ENCODE results near the gene LRRC23. TPM values are rescaled to one million over a fixed set of nuclear protein-coding genes. Genes with fewer than 3 reads are reported as not detected.

The LRRC23 gene
- total and polyA plus RNA-seq, 2 of the 13 experiments (the other 11 are each of a cell fraction or from before 2014, with no cell fraction given), result 6.0 to 7.8 TPM

GRCh38 chr12:6937481-6938352 is 33.1 kb downstream of the LRRC23 start (continued):
- TF ChIP-seq, protein P1, sequence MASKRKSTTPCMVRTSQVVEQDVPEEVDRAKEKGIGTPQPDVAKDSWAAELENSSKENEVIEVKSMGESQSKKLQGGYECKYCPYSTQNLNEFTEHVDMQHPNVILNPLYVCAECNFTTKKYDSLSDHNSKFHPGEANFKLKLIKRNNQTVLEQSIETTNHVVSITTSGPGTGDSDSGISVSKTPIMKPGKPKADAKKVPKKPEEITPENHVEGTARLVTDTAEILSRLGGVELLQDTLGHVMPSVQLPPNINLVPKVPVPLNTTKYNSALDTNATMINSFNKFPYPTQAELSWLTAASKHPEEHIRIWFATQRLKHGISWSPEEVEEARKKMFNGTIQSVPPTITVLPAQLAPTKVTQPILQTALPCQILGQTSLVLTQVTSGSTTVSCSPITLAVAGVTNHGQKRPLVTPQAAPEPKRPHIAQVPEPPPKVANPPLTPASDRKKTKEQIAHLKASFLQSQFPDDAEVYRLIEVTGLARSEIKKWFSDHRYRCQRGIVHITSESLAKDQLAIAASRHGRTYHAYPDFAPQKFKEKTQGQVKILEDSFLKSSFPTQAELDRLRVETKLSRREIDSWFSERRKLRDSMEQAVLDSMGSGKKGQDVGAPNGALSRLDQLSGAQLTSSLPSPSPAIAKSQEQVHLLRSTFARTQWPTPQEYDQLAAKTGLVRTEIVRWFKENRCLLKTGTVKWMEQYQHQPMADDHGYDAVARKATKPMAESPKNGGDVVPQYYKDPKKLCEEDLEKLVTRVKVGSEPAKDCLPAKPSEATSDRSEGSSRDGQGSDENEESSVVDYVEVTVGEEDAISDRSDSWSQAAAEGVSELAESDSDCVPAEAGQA (IDR thresholded peaks at IDR 0.05; ENCODE audit: low read depth), result peak; percentile 93
- TF ChIP-seq, protein P1 (CRISPR knock-in tag; IDR thresholded peaks at IDR 0.05; ENCODE audit: borderline replicate concordance), result no peak
- TF ChIP-seq ZNF441 (CRISPR knock-in tag; IDR thresholded peaks at IDR 0.05; ENCODE audit: borderline replicate concordance) (peak; percentile 81), ZNF563 (CRISPR knock-in tag; IDR thresholded peaks at IDR 0.05) (peak; percentile 86), ZBTB38 (CRISPR knock-in tag; IDR thresholded peaks at IDR 0.05) (peak; percentile 93), ZKSCAN8 (CRISPR knock-in tag; IDR thresholded peaks at IDR 0.05; ENCODE audit: borderline replicate concordance) (peak; percentile 23; the same call in 1 of the 2 replicates), ZBTB7A (CRISPR knock-in tag; IDR thresholded peaks at IDR 0.05) (peak; percentile 36; the same call in 1 of the 2 replicates), ZNF326 (CRISPR knock-in tag; IDR thresholded peaks at IDR 0.05; ENCODE audit: borderline replicate concordance) (peak; percentile 89), ZNF350 (CRISPR knock-in tag; IDR thresholded peaks at IDR 0.05; ENCODE audit: borderline replicate concordance, low read depth) (peak; percentile 91), CBX1 (IDR thresholded peaks at IDR 0.05; ENCODE audit: low read depth) (peak; percentile 88), ZNF263 (CRISPR knock-in tag; IDR thresholded peaks at IDR 0.05) (0 out of 2 replicates have a peak, but pooled peaks have one; percentile 35), ZFYVE20 (CRISPR knock-in tag; IDR thresholded peaks at IDR 0.05; ENCODE audit: borderline replicate concordance, low read depth) (peak; percentile 70; the same call in 1 of the 2 replicates), CEBPB (IDR thresholded peaks at IDR 0.05; ENCODE audit: borderline replicate concordance, low read depth, low read length) (no peak), ARNT (IDR thresholded peaks at IDR 0.05) (no peak), ZNF775 (CRISPR knock-in tag; IDR thresholded peaks at IDR 0.05; ENCODE audit: borderline replicate concordance) (no peak)
- TF ChIP-seq, protein P2, sequence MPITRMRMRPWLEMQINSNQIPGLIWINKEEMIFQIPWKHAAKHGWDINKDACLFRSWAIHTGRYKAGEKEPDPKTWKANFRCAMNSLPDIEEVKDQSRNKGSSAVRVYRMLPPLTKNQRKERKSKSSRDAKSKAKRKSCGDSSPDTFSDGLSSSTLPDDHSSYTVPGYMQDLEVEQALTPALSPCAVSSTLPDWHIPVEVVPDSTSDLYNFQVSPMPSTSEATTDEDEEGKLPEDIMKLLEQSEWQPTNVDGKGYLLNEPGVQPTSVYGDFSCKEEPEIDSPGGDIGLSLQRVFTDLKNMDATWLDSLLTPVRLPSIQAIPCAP (CRISPR knock-in tag; IDR thresholded peaks at IDR 0.05; ENCODE audit: low read depth), result no peak
- TF ChIP-seq, protein P3, sequence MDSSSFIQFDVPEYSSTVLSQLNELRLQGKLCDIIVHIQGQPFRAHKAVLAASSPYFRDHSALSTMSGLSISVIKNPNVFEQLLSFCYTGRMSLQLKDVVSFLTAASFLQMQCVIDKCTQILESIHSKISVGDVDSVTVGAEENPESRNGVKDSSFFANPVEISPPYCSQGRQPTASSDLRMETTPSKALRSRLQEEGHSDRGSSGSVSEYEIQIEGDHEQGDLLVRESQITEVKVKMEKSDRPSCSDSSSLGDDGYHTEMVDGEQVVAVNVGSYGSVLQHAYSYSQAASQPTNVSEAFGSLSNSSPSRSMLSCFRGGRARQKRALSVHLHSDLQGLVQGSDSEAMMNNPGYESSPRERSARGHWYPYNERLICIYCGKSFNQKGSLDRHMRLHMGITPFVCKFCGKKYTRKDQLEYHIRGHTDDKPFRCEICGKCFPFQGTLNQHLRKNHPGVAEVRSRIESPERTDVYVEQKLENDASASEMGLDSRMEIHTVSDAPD (CRISPR knock-in tag; IDR thresholded peaks at IDR 0.05), result peak; percentile 30; the same call in 1 of the 2 replicates
- TF ChIP-seq, protein P4, sequence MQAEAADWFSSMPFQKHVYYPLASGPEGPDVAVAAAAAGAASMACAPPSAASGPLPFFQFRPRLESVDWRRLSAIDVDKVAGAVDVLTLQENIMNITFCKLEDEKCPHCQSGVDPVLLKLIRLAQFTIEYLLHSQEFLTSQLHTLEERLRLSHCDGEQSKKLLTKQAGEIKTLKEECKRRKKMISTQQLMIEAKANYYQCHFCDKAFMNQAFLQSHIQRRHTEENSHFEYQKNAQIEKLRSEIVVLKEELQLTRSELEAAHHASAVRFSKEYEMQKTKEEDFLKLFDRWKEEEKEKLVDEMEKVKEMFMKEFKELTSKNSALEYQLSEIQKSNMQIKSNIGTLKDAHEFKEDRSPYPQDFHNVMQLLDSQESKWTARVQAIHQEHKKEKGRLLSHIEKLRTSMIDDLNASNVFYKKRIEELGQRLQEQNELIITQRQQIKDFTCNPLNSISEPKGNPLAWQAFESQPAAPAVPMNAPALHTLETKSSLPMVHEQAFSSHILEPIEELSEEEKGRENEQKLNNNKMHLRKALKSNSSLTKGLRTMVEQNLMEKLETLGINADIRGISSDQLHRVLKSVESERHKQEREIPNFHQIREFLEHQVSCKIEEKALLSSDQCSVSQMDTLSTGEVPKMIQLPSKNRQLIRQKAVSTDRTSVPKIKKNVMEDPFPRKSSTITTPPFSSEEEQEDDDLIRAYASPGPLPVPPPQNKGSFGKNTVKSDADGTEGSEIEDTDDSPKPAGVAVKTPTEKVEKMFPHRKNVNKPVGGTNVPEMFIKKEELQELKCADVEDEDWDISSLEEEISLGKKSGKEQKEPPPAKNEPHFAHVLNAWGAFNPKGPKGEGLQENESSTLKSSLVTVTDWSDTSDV (CRISPR knock-in tag; IDR thresholded peaks at IDR 0.05), result peak; percentile 95
